ENCODE measurements around the gene INKA1.

DNA sequence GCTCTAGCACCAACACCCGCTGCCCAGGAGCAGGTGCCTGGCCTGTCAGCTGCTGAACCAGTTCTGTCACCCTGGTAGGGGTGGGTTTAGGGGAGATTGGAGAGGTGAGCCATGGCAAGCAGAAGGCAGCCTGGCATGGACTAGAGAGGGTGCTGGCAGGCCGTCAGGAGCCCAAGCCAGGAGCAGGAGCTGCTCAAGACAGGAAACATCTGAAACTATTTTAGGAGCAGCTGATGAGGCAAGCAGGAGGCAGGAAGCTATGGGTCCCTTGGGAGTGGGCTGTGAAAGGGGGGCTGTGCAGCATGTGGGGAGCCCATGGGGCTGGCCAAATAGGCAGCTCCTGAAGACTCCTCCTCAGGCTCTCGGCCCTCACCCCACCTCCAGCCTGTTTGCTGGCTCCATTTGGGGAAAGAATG, 2.3 kb downstream of the INKA1 start:
- TF ChIP-seq POLR2AphosphoS5 (IDR thresholded peaks at IDR 0.05) (peak in 2 of 3 donors; percentile 37 to 45), CTCF (IDR thresholded peaks at IDR 0.05) (no peak), POLR2A (IDR thresholded peaks at IDR 0.05) (no peak)

Data from stomach (tissue), 4 donors.